Measurements from ENCODE around the gene C10orf90.

The C10orf90 gene

GRCh38 chr10:126465771-126466170, 204.7 kb downstream of the C10orf90 start:
- DNase-seq (ENCODE audit: low read depth, low spot score), result no peak

- no peak for DNase-seq (ENCODE audit: low read depth, low spot score)
Measured at GRCh38 chr10:126463286-126463685, 207.2 kb downstream of the C10orf90 start.

- DNase-seq (ENCODE audit: low read depth, low spot score), result no peak
Measured at GRCh38 chr10:126461289-126461940, 209.1 kb downstream of the C10orf90 start.

- peak; percentile 10 for DNase-seq (ENCODE audit: low read depth, low spot score)
Measured at GRCh38 chr10:126459878-126460481, 210.5 kb downstream of the C10orf90 start.

DNA sequence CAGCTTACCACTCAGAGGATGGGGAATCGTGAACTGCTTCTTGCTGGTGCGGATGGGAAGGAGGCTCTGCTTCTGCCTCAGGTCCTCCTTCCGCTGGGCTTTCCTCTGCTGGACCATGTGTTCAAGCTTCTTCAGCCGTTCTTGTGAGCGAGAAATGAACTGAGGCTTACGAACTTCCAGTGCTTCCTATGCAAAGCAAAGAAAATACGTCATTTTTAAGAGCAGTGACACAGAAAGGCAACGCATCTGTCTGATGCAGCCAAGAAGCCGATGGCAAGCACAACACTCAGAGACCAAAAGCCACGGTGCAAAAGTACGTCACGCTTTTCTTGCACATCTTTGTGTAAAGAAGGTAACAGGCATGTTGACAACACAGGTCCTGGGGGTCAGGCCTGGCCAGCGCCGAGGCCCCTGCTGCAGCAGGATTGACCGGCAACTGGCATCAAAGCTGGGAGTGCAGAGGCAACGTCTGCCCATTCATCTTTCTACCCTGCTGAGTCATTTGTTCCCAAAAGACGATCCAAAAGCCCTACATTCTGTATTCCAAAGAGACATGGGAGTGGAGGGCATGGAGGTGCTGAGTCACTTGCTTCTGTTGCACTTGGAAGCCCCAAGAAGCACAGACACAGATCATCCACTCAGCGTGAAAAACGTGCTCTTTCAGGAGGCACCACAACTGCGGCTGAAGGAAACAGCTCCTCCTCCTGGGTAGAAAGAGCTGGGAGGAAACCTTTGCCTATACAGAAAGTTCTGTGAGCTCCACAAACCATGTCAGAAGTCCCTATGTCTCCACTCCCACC, 211.3 kb downstream of the C10orf90 start:
- DNase-seq (ENCODE audit: low read depth, low spot score), result peak; percentile 10

- DNase-seq (ENCODE audit: low read depth, low spot score), result no peak
Measured at GRCh38 chr10:126458466-126458865, 212.0 kb downstream of the C10orf90 start.

GRCh38 chr10:126456632-126457031, 213.9 kb downstream of the C10orf90 start:
- no peak for DNase-seq (ENCODE audit: low read depth, low spot score)

DNA sequence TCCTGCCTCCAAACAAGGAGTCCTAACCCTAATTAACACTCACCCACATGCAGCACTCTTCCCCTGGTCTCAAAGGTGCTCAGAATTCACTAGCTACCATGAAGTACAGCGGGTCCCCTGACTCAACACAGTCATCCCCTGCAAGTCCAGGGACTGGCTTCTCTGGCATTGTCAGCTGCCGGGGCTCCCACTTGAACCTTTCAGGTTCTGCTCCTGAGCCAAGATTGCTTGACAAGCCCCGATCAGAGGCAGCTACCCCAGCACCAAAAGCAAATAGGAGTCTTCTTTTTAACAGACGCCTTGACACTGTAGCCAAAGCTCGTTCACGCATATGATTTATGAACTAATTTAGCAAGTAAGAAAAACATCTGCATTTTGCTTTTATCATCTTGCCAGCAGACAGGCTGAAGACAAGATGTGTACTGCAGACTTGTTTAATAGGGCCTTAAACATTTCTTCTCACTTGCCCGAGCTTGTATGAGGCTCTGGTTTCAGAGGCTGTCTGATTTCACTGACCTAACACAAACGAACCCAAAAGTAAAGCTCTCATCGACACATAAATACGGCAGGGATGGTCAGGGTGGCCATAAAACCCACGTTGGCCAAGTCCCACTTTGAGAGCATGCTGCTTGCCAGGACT, 214.6 kb downstream of the C10orf90 start:
- DNase-seq (ENCODE audit: low read depth, low spot score), result no peak

GRCh38 chr10:126455036-126455765, 215.3 kb downstream of the C10orf90 start:
- DNase-seq (ENCODE audit: low read depth, low spot score), result no peak

DNA sequence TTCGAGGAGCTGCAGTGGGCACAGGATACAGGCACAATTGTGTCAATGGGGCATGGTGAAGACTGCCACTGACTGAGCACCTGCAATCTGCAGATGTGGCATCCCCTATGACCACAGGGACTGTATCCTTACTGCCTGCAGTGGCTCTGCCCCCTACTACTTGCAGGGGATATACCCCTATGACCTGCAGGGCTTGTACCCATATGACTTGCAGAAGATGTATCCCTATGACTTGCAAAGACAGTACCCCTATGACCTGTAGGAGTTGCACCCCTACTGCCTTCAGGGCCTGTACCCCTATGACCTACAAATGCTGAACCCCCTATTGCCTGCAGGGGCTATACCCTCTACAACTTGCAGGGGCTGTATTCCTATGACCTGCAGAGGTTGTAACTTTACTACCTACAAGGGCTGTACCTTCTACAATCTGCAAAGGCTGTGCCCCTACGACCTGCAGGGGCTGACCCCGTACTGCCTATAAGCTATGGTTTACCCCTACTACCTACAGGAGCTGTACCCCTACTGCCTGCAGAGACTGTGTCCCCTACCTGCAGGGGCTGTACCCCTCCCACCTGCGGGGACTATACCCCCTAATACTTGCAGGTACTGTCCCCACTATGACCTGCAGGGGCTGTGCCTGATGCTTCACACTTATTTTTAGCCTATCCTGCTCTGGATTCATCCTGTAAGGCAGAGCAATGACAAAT, 216.3 kb downstream of the C10orf90 start:
- DNase-seq (ENCODE audit: low read depth, low spot score), result no peak

DNA sequence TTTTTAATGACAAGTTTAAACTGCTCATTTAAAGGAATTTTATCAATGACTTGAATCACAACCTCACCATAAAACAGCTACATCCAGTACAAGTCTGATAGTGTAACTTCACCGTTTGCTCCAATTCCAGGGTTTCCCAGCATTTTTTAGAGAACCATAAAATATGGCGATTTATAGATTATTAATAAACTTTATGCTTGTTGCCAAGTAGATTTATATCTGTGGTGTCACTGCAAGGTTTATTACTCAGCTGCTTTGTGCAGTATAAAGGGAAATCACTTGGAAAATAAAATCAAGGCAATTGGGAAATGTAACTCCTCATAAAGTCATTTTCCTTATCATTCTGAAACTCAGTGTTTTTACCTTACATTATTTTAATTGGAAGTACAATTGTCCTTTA, 218.2 kb downstream of the C10orf90 start:
- no peak for DNase-seq (ENCODE audit: low read depth, low spot score)

- no peak for DNase-seq (ENCODE audit: low read depth, low spot score)
Measured at GRCh38 chr10:126448091-126448490, 222.4 kb downstream of the C10orf90 start.

- DNase-seq (ENCODE audit: low read depth, low spot score), result peak; percentile 56
Measured at GRCh38 chr10:126439942-126440341, 230.6 kb downstream of the C10orf90 start.

- DNase-seq (ENCODE audit: low read depth, low spot score), result no peak
Measured at GRCh38 chr10:126438407-126438783, 232.1 kb downstream of the C10orf90 start.

DNA sequence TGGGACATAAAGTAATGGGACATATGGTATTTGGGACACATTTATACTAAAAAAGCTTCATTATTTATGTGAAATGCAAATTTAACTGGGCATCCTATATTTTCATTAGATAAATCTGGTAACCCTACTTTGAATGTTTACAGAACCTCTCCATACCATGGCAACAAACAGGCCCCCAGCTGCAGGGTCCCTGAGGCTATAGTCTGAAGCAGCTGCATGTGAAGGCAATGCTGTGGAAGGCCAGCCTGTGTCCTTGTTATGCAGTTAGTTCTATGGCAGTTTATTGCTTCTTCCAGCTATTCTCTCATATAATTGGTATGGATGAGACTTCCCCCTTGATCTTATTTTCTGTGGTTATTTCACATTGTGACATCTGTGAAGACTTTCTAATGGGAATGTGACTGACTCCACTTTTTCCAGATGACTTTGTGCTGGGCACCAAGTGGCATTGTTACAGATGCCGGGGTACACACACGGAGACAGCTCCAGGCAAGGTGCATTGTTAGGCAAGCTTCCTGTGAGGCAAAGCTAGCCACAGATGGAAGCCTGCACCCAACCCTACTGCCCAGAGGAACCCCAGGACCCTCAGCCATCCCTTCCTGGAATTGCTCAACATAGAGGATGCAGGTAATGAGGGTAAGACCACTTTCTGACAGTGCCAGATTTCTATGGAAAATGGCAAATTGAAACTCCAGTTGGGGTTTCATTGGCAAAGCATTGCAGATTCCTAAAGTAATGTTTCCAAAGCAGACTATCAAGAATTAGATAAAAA, 232.7 kb downstream of the C10orf90 start:
- DNase-seq (ENCODE audit: low read depth, low spot score), result no peak

DNA sequence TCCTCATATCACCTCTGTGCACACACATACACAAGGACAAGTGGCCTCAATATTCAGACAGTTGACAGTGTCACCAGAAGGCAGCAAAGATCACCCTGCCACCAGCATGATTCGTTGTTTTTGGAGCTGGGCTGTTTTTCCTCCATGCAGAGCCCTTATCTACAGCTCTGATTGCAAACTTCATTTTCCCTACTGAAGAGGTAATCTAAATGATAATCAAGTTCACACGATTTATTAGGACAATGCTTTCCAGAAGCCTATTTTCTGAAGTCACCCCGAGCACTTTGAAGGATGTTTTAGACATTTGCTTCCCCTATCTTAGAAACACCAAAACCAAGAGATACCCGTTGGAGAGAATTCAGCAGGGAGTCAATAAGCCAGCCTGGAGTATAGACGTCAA, 236.3 kb downstream of the C10orf90 start:
- DNase-seq (ENCODE audit: low read depth, low spot score), result no peak

DNA sequence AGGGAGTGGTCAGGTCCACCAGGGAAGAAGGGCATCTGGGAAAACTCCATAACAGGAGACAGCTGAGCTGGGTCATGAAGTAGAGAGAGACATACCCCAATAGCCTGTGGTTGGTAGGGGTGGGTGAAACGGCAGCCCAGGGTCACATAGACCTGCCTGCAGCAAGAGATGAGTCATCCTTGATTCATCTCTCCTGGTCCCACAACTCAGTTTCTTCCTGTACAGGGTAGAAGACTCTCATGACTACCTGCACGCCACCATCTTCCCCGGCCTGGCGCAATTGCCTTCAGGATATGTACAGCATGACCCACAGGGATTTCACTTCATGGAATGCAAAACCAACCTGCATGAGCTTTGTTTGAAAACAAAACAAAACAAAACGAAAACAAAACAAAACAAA, 237.1 kb downstream of the C10orf90 start:
- no peak for DNase-seq (ENCODE audit: low read depth, low spot score)

DNA sequence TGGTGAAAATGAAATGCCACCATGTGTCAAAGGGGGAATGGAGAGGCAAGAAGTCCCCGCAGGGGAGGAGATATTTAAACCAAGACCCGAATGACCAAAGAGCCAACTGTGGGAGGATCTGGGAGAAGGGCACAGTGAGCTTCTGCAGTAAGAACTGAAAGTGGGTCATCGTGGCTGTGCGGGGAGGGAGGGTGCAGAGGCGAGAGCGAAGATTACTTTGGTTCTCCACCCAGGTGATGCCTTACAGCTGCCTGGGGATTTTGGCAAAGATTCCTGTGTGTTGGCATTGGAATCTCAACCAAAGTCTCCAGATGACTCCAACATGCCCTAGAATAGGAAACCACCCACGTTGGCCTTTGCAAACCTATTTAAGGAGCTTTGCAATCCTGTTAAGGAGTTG, 238.0 kb downstream of the C10orf90 start:
- DNase-seq (ENCODE audit: low read depth, low spot score), result no peak

- DNase-seq (ENCODE audit: low read depth, low spot score), result no peak
Measured at GRCh38 chr10:126431816-126432215, 238.7 kb downstream of the C10orf90 start.

DNA sequence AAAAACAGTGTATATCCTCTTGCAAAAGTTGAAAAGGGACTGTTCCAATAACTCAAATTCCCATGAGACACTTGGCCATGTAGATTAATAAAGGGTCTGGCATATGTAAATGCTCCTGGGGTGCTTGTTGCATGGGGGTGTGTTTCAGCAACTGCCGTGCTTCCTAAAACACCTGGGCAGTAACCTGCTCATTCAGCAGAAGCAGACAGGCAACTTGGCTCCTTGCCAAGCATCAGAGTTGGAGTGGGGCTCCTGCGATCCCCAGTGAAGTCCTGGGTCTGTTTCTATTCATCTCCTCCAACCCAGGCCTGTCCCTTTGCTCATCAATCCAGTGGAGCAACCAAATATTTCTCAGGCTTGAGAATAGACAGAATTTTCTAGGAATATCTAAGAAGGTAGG, 240.0 kb downstream of the C10orf90 start:
- no peak for DNase-seq (ENCODE audit: low read depth, low spot score)

Measured in ELF-1 (cell line).